AG04450 (cell line): ENCODE measurements around the gene LCORL. TPM values are rescaled to one million over a fixed set of nuclear protein-coding genes. Genes with fewer than 3 reads are reported as not detected.
"Not testable (repeated sequence)": the region's sequence is repeated elsewhere in the genome, so short reads cannot be mapped to it uniquely, and the experiment has no call there.

ENCODE experiments used
- CTCF ChIA-PET: fragments of 300-600, 350-600 bp; formaldehyde crosslinking; extraction: SDS; loops from one replicate; lab custom pipeline; 2022; ENCODE audit warnings: antibody characterized with exemption, inconsistent platforms; lab: Charles Lee
- POLR2A ChIA-PET: fragments of 350-600 bp; formaldehyde crosslinking; extraction: SDS; loops from one replicate; lab custom pipeline; 2021; ENCODE audit warnings: antibody characterized with exemption, inconsistent platforms; lab: Yijun Ruan, JAX
- DNase-seq: peaks from one replicate; pipeline ENCODE4 v3.0.0-alpha.2; 2011; ENCODE audit warnings: low read depth, low spot score
- H3K27ac ChIP-seq: one replicate; pipeline ENCODE4 v1.5.1; 2012; ENCODE audit warnings: low read depth, low read length, control low read depth
- H3K27me3 ChIP-seq: one replicate; pipeline ENCODE4 v1.6.0; 2012; ENCODE audit warnings: low read length; ENCODE audit not compliant: control insufficient read depth, insufficient read depth
- H3K4me3 ChIP-seq: 2 replicates; pipeline ENCODE4 v1.5.1; 2011; ENCODE audit warnings: mild to moderate bottlenecking, low read depth, low read length, control low read depth
- H3K9me3 ChIP-seq: 2 replicates; pipeline ENCODE4 v1.5.1; 2012; ENCODE audit warnings: low read length; ENCODE audit not compliant: control insufficient read depth, insufficient read depth
- CTCF ChIP-seq: IDR thresholded peaks from 2 replicates; pipeline ENCODE4 v1.5.1; 2011; ENCODE audit warnings: low read depth, low read length, control low read depth, inconsistent platforms
- polyA plus RNA-seq: library from polyadenylated mRNA; depleted of rRNA; stranded (reverse); fragments of >200 nt; gene quantifications from 2 replicates; pipeline ENCODE4 v1.2.3, GENCODE V29; 2011

Gene LCORL
- polyA plus RNA-seq, 1 experiment, result 7.2 TPM

GRCh38 chr4:18012134-18012806, 9.3 kb downstream of the LCORL start:
- Histone ChIP-seq H3K9me3 (no peaks in the 10 kb centered on the region), H3K27me3 (no peaks in the 10 kb centered on the region), H3K27ac (no peak overlapping the region), H3K4me3 (no peak overlapping the region)
- POLR2A ChIA-PET, result no interaction called here
- CTCF ChIA-PET, result interaction anchor here (1.0 to 2.6 kb wide), 3 partner anchors 195 to 581 kb away, joined by 3 to 8 read pairs (median 3); no protein-coding TSS in a partner anchor
- no peak for TF ChIP-seq CTCF
- no peak for DNase-seq

- peaks cover 7% of the 10 kb centered on the region; the same call in 1 of the 2 replicates for H3K9me3 ChIP-seq
- H3K27me3 ChIP-seq, result no peaks in the 10 kb centered on the region
- H3K4me3 ChIP-seq, result no peak overlapping the region
- no peak overlapping the region for H3K27ac ChIP-seq
- POLR2A ChIA-PET, result no interaction called here
- CTCF ChIA-PET, result no interaction called here
- DNase-seq, result no peak
- TF ChIP-seq CTCF, result no peak
Measured at GRCh38 chr4:18007625-18008024, 13.9 kb downstream of the LCORL start.

GRCh38 chr4:18006432-18006831, 15.1 kb downstream of the LCORL start:
- H3K27me3 ChIP-seq, H3K27ac ChIP-seq, DNase-seq, POLR2A ChIA-PET, CTCF ChIA-PET, H3K9me3 ChIP-seq, H3K4me3 ChIP-seq: not testable (repeated sequence)

- H3K9me3 ChIP-seq, result no peaks in the 10 kb centered on the region
- DNase-seq, result no peak
- no peak overlapping the region for H3K27ac ChIP-seq
- no peaks in the 10 kb centered on the region for H3K27me3 ChIP-seq
- TF ChIP-seq CTCF, result no peak
- ChIA-PET CTCF (no interaction called here), POLR2A (no interaction called here)
- H3K4me3 ChIP-seq, result no peak overlapping the region
Measured at GRCh38 chr4:17997129-17997528, 24.4 kb downstream of the LCORL start.

- DNase-seq, result no peak
- CTCF ChIA-PET, result interaction anchor here (1.6 kb wide), 1 partner anchor 178 kb away, joined by 5 read pairs; no protein-coding TSS in a partner anchor
- H3K9me3 ChIP-seq, result no peaks in the 10 kb centered on the region
Measured at GRCh38 chr4:17995165-17995564, 26.4 kb downstream of the LCORL start.

More at GRCh38 chr4:17995165-17995564, 26.4 kb downstream of the LCORL start:
- POLR2A ChIA-PET, result no interaction called here
- TF ChIP-seq CTCF, result no peak
- H3K4me3 ChIP-seq, result no peak overlapping the region
- H3K27me3 ChIP-seq, result no peaks in the 10 kb centered on the region
- H3K27ac ChIP-seq, result no peak overlapping the region
